ENCODE data around the gene MYOZ3. TPM values are rescaled to one million over a fixed set of nuclear protein-coding genes. Genes with fewer than 3 reads are reported as not detected.

Gene MYOZ3
- total and polyA plus RNA-seq, 2 of the 8 experiments (the other 6 are each of a cell fraction or from before 2014, with no cell fraction given): 9.6 to 19.1 TPM

DNA sequence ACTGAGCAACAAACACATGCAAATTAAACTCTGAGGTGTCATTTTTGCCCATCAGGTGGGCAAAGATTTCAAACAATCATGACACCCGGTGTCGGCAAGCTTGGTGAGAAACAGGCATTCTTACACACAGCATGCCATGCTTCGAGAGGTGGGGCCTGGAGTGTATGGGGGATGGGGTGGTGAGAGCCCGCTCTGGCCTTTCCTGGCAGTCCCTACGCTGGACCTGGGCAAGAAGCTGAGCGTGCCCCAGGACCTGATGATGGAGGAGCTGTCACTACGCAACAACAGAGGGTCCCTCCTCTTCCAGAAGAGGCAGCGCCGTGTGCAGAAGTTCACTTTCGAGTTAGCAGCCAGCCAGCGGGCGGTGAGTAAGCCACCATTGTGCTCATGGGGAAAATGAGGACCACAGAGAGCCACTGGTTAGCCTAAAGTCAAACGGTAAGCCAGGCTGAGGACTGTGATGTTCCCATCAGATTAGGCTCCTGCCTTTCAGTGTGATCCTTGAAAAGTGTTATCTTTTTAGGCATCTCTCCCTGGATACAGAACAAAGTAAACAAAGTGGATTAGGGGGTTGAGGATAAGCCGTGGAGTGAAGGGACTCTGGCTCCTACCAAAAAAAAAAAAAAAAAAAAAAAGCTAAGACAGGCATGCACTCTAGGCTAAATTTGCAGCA lies 9.4 kb downstream of the MYOZ3 start (continued):
- TF ChIP-seq RXRA (IDR thresholded peaks at IDR 0.05; ENCODE audit: insufficient read depth, low read depth, low read length): no peak
- no peak for TF ChIP-seq SIRT6 (IDR thresholded peaks at IDR 0.05; ENCODE audit: low read length)
- no peak for TF ChIP-seq SRF (IDR thresholded peaks at IDR 0.05; ENCODE audit: low read depth, low read length)
- no peak for TF ChIP-seq CBX5 (IDR thresholded peaks at IDR 0.05; ENCODE audit: low read depth, low read length)
